Measurements from ENCODE around the gene EPHB6.

DNA sequence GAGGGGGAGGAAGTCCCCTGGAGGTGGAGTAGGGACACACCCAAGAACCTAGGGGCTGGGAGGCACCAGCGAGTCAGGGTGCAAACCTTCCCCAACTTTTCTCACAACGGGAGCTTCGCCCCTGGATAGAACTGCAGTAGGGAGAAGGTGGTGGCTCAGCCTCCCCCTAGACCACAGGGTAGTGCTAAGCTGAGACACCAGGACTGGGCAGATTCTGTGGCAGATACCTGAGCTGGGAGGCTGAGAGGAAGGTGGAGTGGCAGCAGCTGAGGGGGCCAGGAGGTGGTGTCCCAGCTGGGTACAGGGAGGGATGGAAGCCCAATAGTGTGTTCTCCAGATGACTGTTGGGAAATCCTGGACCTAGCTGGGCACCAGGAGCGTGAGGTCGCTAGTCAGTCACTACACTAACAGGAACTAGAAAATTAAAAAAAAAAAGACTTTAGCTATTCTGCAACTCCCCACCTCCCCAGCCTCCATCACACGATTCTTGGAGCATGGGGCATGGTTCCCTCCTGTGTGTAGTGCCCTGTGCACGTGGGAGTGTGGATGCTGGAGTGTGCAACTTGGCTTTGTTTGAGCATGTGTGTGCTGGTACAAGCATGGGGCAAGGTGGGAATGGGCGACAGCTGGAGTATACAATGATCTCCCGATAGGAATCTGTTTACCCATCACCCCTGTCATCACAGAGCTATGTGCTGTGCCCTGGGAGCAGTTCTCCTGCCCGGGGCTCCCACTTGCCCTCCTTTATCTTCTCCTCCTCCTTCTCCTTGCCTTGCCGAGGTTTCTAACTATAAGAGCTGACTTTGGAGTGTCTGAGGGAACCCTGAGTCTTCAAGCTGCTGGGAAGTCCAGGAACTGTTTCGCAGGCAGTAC, 39.5 kb downstream of the EPHB6 start:
- TF ChIP-seq EZH2 (IDR thresholded peaks at IDR 0.05) (no peak), POLR2AphosphoS5 (IDR thresholded peaks at IDR 0.05; ENCODE audit: borderline replicate concordance, low read depth, low read length) (no peak)

Data from SK-N-MC (cell line).